GM12892 (cell line): Measurements from ENCODE around the gene TMEM255B.

Experiments used
- POLR2A ChIP-seq: IDR thresholded peaks from 2 replicates; pipeline ENCODE4 v1.6.1; 2011; ENCODE audit warnings: low read depth, low read length, control low read depth
- POLR2AphosphoS5 ChIP-seq: IDR thresholded peaks from 2 replicates; pipeline ENCODE4 v1.6.1; 2011; ENCODE audit warnings: low read depth, low read length, control low read depth

- TF ChIP-seq POLR2A (no peak), POLR2AphosphoS5 (no peak)
Measured at GRCh38 chr13:113794764-113795173, 35.7 kb downstream of the TMEM255B start.
